ENCODE data around the gene SLFN14.
A peak's percentile ranks its signal among the peaks of the same experiment; 100 is the strongest.

SLFN14 gene

GRCh38 chr17:35587074-35587961 is 26.7 kb upstream of the SLFN14 start, which contains the start of gene AP2B1:
AP2B1 (plus strand) TSS chr17:35587322; CDS start chr17:35594031, 6,709 bp downstream.
- H3K4me1 ChIP-seq (ENCODE audit: control insufficient read depth, insufficient read depth, low read length) = no peaks in the 10 kb centered on the region
- no peaks in the 10 kb centered on the region for H3K36me3 ChIP-seq (ENCODE audit: control insufficient read depth, insufficient read depth, low read length)
- H3K27me3 ChIP-seq (ENCODE audit: control insufficient read depth, insufficient read depth, low read length, poor library complexity, severe bottlenecking) = peaks cover 4% of the 10 kb centered on the region
- H3K27ac ChIP-seq (ENCODE audit: insufficient read depth, low read depth, low read length, poor library complexity, severe bottlenecking) = peak within 1 kb of the TSS; percentile 95
- no peaks in the 10 kb centered on the region for H3K9me3 ChIP-seq (ENCODE audit: control insufficient read depth, low read length)
- H3K4me3 ChIP-seq (ENCODE audit: insufficient read depth, low read depth, low read length) = peak within 1 kb of the TSS; percentile 96
- 0 to 1% methylated on average over 50 of the region's 50 CpGs for WGBS, 2 experiments

GRCh38 chr17:35586569-35587073 is 26.0 kb upstream of the SLFN14 start:
- Histone ChIP-seq H3K4me3 (ENCODE audit: insufficient read depth, low read depth, low read length) (peak overlapping the region; percentile 96), H3K36me3 (ENCODE audit: control insufficient read depth, insufficient read depth, low read length) (no peaks in the 10 kb centered on the region), H3K27me3 (ENCODE audit: control insufficient read depth, insufficient read depth, low read length, poor library complexity, severe bottlenecking) (peaks cover 4% of the 10 kb centered on the region), H3K4me1 (ENCODE audit: control insufficient read depth, insufficient read depth, low read length) (no peaks in the 10 kb centered on the region), H3K9me3 (ENCODE audit: control insufficient read depth, low read length) (no peaks in the 10 kb centered on the region), H3K27ac (ENCODE audit: insufficient read depth, low read depth, low read length, poor library complexity, severe bottlenecking) (peak overlapping the region; percentile 95)
- WGBS, 2 experiments = 49 to 53% methylated on average over 7 of the region's 7 CpGs

GRCh38 chr17:35584061-35584460 is 23.4 kb upstream of the SLFN14 start:
- peaks cover 4% of the 10 kb centered on the region for H3K27me3 ChIP-seq (ENCODE audit: control insufficient read depth, insufficient read depth, low read length, poor library complexity, severe bottlenecking)

GRCh38 chr17:35578929-35579432 is 18.4 kb upstream of the SLFN14 start:
- Histone ChIP-seq H3K4me1 (ENCODE audit: control insufficient read depth, insufficient read depth, low read length) (peaks cover 7% of the 10 kb centered on the region), H3K27ac (ENCODE audit: insufficient read depth, low read depth, low read length, poor library complexity, severe bottlenecking) (peak overlapping the region; percentile 81), H3K36me3 (ENCODE audit: control insufficient read depth, insufficient read depth, low read length) (no peaks in the 10 kb centered on the region), H3K9me3 (ENCODE audit: control insufficient read depth, low read length) (no peaks in the 10 kb centered on the region), H3K4me3 (ENCODE audit: insufficient read depth, low read depth, low read length) (peak overlapping the region; percentile 74), H3K27me3 (ENCODE audit: control insufficient read depth, insufficient read depth, low read length, poor library complexity, severe bottlenecking) (no peaks in the 10 kb centered on the region)
- WGBS, 2 experiments = 12 to 16% methylated on average over 11 of the region's 11 CpGs

More at GRCh38 chr17:35584061-35584460, 23.4 kb upstream of the SLFN14 start:
- Histone ChIP-seq H3K4me3 (ENCODE audit: insufficient read depth, low read depth, low read length) (no peak overlapping the region), H3K9me3 (ENCODE audit: control insufficient read depth, low read length) (no peaks in the 10 kb centered on the region), H3K27ac (ENCODE audit: insufficient read depth, low read depth, low read length, poor library complexity, severe bottlenecking) (no peak overlapping the region), H3K36me3 (ENCODE audit: control insufficient read depth, insufficient read depth, low read length) (no peaks in the 10 kb centered on the region), H3K4me1 (ENCODE audit: control insufficient read depth, insufficient read depth, low read length) (no peaks in the 10 kb centered on the region)
- WGBS, 2 experiments = 85 to 86% methylated on average over 1 of the region's 1 CpG

- peak within 1 kb of the TSS; percentile 81 for H3K27ac ChIP-seq (ENCODE audit: insufficient read depth, low read depth, low read length, poor library complexity, severe bottlenecking)
- no peaks in the 10 kb centered on the region for H3K36me3 ChIP-seq (ENCODE audit: control insufficient read depth, insufficient read depth, low read length)
- H3K4me3 ChIP-seq (ENCODE audit: insufficient read depth, low read depth, low read length) = peak within 1 kb of the TSS; percentile 74
- 1% methylated on average over 45 of the region's 45 CpGs for WGBS, 2 experiments
- H3K9me3 ChIP-seq (ENCODE audit: control insufficient read depth, low read length) = no peaks in the 10 kb centered on the region
- H3K4me1 ChIP-seq (ENCODE audit: control insufficient read depth, insufficient read depth, low read length) = peaks cover 7% of the 10 kb centered on the region
- no peaks in the 10 kb centered on the region for H3K27me3 ChIP-seq (ENCODE audit: control insufficient read depth, insufficient read depth, low read length, poor library complexity, severe bottlenecking)
Observed at GRCh38 chr17:35578197-35578928, 17.7 kb upstream of the SLFN14 start, which contains the start of gene PEX12. PEX12 (minus strand) TSS chr17:35578571; CDS start chr17:35578021, 550 bp downstream.

GRCh38 chr17:35577830-35578196 is 17.2 kb upstream of the SLFN14 start:
- Histone ChIP-seq H3K27me3 (ENCODE audit: control insufficient read depth, insufficient read depth, low read length, poor library complexity, severe bottlenecking) (no peaks in the 10 kb centered on the region), H3K36me3 (ENCODE audit: control insufficient read depth, insufficient read depth, low read length) (no peaks in the 10 kb centered on the region), H3K27ac (ENCODE audit: insufficient read depth, low read depth, low read length, poor library complexity, severe bottlenecking) (no peak overlapping the region), H3K9me3 (ENCODE audit: control insufficient read depth, low read length) (no peaks in the 10 kb centered on the region), H3K4me3 (ENCODE audit: insufficient read depth, low read depth, low read length) (peak overlapping the region; percentile 74), H3K4me1 (ENCODE audit: control insufficient read depth, insufficient read depth, low read length) (peaks cover 7% of the 10 kb centered on the region)
- 22 to 25% methylated on average over 8 of the region's 8 CpGs for WGBS, 2 experiments

- 93 to 94% methylated on average over 3 of the region's 3 CpGs for WGBS, 2 experiments
Observed at GRCh38 chr17:35575759-35576158, 15.1 kb upstream of the SLFN14 start.

GRCh38 chr17:35569405-35569804 is 8.8 kb upstream of the SLFN14 start:
- H3K4me3 ChIP-seq (ENCODE audit: insufficient read depth, low read depth, low read length) = no peak overlapping the region

More at GRCh38 chr17:35575759-35576158, 15.1 kb upstream of the SLFN14 start:
- Histone ChIP-seq H3K9me3 (ENCODE audit: control insufficient read depth, low read length) (no peaks in the 10 kb centered on the region), H3K36me3 (ENCODE audit: control insufficient read depth, insufficient read depth, low read length) (no peaks in the 10 kb centered on the region), H3K4me3 (ENCODE audit: insufficient read depth, low read depth, low read length) (no peak overlapping the region), H3K27ac (ENCODE audit: insufficient read depth, low read depth, low read length, poor library complexity, severe bottlenecking) (no peak overlapping the region), H3K27me3 (ENCODE audit: control insufficient read depth, insufficient read depth, low read length, poor library complexity, severe bottlenecking) (no peaks in the 10 kb centered on the region), H3K4me1 (ENCODE audit: control insufficient read depth, insufficient read depth, low read length) (peaks cover 7% of the 10 kb centered on the region)

GRCh38 chr17:35568561-35568960 is 7.9 kb upstream of the SLFN14 start:
- Histone ChIP-seq H3K27ac (ENCODE audit: insufficient read depth, low read depth, low read length, poor library complexity, severe bottlenecking) (no peak overlapping the region), H3K27me3 (ENCODE audit: control insufficient read depth, insufficient read depth, low read length, poor library complexity, severe bottlenecking) (peaks cover 23% of the 10 kb centered on the region), H3K4me1 (ENCODE audit: control insufficient read depth, insufficient read depth, low read length) (peaks cover 12% of the 10 kb centered on the region), H3K9me3 (ENCODE audit: control insufficient read depth, low read length) (no peaks in the 10 kb centered on the region), H3K4me3 (ENCODE audit: insufficient read depth, low read depth, low read length) (peak overlapping the region; percentile 98), H3K36me3 (ENCODE audit: control insufficient read depth, insufficient read depth, low read length) (no peaks in the 10 kb centered on the region)
- 26 to 28% methylated on average over 15 of the region's 15 CpGs for WGBS, 2 experiments

More at GRCh38 chr17:35569405-35569804, 8.8 kb upstream of the SLFN14 start:
- H3K36me3 ChIP-seq (ENCODE audit: control insufficient read depth, insufficient read depth, low read length) = no peaks in the 10 kb centered on the region
- no peaks in the 10 kb centered on the region for H3K9me3 ChIP-seq (ENCODE audit: control insufficient read depth, low read length)
- 96% methylated on average over 2 of the region's 2 CpGs for WGBS, 2 experiments
- H3K27ac ChIP-seq (ENCODE audit: insufficient read depth, low read depth, low read length, poor library complexity, severe bottlenecking) = no peak overlapping the region
- H3K4me1 ChIP-seq (ENCODE audit: control insufficient read depth, insufficient read depth, low read length) = peaks cover 12% of the 10 kb centered on the region
- H3K27me3 ChIP-seq (ENCODE audit: control insufficient read depth, insufficient read depth, low read length, poor library complexity, severe bottlenecking) = peaks cover 21% of the 10 kb centered on the region

Data from ectodermal cell (in vitro differentiated cells).